Endothelial cell of umbilical vein (primary cell): Measurements from ENCODE around the gene GALNT9. TPM values are rescaled to one million over a fixed set of nuclear protein-coding genes. Genes with fewer than 3 reads are reported as not detected.

Experiments used
- BruUV-seq: library from RNA; stranded (reverse); fragments of 400-500 nt; replicated peaks from 2 replicates; lab custom pipeline; 2021; lab: Mats Ljungman, UMichigan
- CTCF ChIA-PET: fragments of 300-600, 350-600 bp; sonication (Branson Sonifier 250); formaldehyde crosslinking; loops from one replicate; lab custom pipeline; 2021; ENCODE audit warnings: antibody characterized with exemption, inconsistent platforms; lab: Charles Lee
- POLR2A ChIA-PET: fragments of 300-600, 350-600 bp; sonication (Branson Sonifier 250); formaldehyde crosslinking; loops from one replicate; lab custom pipeline; 2021; ENCODE audit warnings: antibody characterized with exemption, inconsistent platforms; lab: Charles Lee
- DNase-seq: peaks from one replicate; pipeline ENCODE4 v3.0.0-alpha.2; 2011; ENCODE audit warnings: low read depth, low spot score
- FAIRE-seq: peaks from 2 replicates; lab custom pipeline; 2011; peaks lifted over from hg19 to GRCh38; lab: Jason Lieb, UNC
- H2AFZ ChIP-seq: 2 replicates; pipeline ENCODE4 v1.6.0; 2012; ENCODE audit warnings: low read depth, low read length, control low read depth, inconsistent platforms
- H3K27ac ChIP-seq: 2 replicates; pipeline ENCODE4 v1.5.1; 2011; ENCODE audit warnings: low read depth, mild to moderate bottlenecking, control low read depth, low read length, moderate library complexity; ENCODE audit not compliant: insufficient read depth
- H3K27me3 ChIP-seq, 2 experiments: 2 replicates each; pipeline versions ENCODE4 v1.6.0 to v1.6.1; 2011; ENCODE audit warnings: low read length in 2 of 2, mixed read lengths in 1 of 2; ENCODE audit not compliant: control insufficient read depth in 2 of 2, insufficient read depth in 2 of 2
- H3K36me3 ChIP-seq, 2 experiments: 2 replicates in 1 of 2; 3 replicates in 1 of 2; pipeline ENCODE4 v1.5.1; 2011; ENCODE audit warnings: low read length in 2 of 2, mild to moderate bottlenecking in 1 of 2, moderate library complexity in 1 of 2; ENCODE audit not compliant: control insufficient read depth in 2 of 2, insufficient read depth in 2 of 2; ENCODE audit errors: extremely low read depth in 1 of 2
- H3K4me1 ChIP-seq: 3 replicates; pipeline ENCODE4 v1.5.1; 2011; ENCODE audit warnings: mild to moderate bottlenecking, low read length; ENCODE audit not compliant: control insufficient read depth, insufficient read depth; ENCODE audit errors: extremely low read depth
- H3K4me2 ChIP-seq: 2 replicates; pipeline ENCODE4 v1.6.1; 2011; ENCODE audit warnings: low read length, control low read depth, mixed read lengths; ENCODE audit not compliant: insufficient read depth
- H3K4me3 ChIP-seq, 3 experiments: fragments of 200-600 bp in 1 of 3; sonication (generic), shearing (Covaris generic) in 1 of 3; replicated peaks in 1 of 3; 2 replicates each; pipeline ENCODE4 v1.5.1; 2011 to 2016; ENCODE audit warnings: control low read depth in 3 of 3, low read length in 3 of 3, mild to moderate bottlenecking in 2 of 3, inconsistent platforms in 1 of 3, low read depth in 1 of 3, moderate library complexity in 1 of 3; ENCODE audit not compliant: insufficient read depth in 1 of 3
- H3K79me2 ChIP-seq: 2 replicates; pipeline ENCODE4 v1.6.0; 2012; ENCODE audit warnings: low read length, inconsistent platforms; ENCODE audit not compliant: control insufficient read depth, insufficient read depth
- H3K9ac ChIP-seq: replicated peaks from 2 replicates; pipeline ENCODE3; 2011; ENCODE audit warnings: low read length, control low read depth; ENCODE audit not compliant: insufficient read depth; ENCODE audit errors: extremely low read depth
- H3K9me1 ChIP-seq: replicated peaks from 3 replicates; pipeline ENCODE4 v1.6.0; 2011; ENCODE audit warnings: mild to moderate bottlenecking, low read length; ENCODE audit not compliant: control insufficient read depth, insufficient read depth; ENCODE audit errors: extremely low read depth
- H3K9me3 ChIP-seq: replicated peaks from 2 replicates; pipeline ENCODE4 v1.5.1; 2012; ENCODE audit warnings: low read length, inconsistent platforms; ENCODE audit not compliant: control insufficient read depth, insufficient read depth
- H4K20me1 ChIP-seq: replicated peaks from 2 replicates; pipeline ENCODE3; 2011; ENCODE audit warnings: mild to moderate bottlenecking, low read length; ENCODE audit not compliant: control insufficient read depth, insufficient read depth; ENCODE audit errors: extremely low read depth
- CTCF ChIP-seq, 2 donors: IDR thresholded peaks; 1 replicate in 1 of 2; 2 replicates in 1 of 2; pipeline ENCODE4 v1.5.1; 2011; ENCODE audit warnings: low read length in 2 of 2, mild to moderate bottlenecking in 2 of 2, moderate library complexity in 2 of 2, control low read depth in 1 of 2, inconsistent platforms in 1 of 2, low read depth in 1 of 2; ENCODE audit not compliant: insufficient read depth in 1 of 2; ENCODE audit errors: extremely low read depth in 1 of 2
- EZH2 ChIP-seq: IDR thresholded peaks from 2 replicates; pipeline ENCODE4 v1.6.1; 2012; ENCODE audit warnings: borderline replicate concordance, low read depth, mild to moderate bottlenecking, moderate library complexity, low read length, inconsistent platforms; ENCODE audit not compliant: severe bottlenecking
- FOS ChIP-seq: IDR thresholded peaks from 2 replicates; pipeline ENCODE4 v1.6.1; 2011; ENCODE audit warnings: mild to moderate bottlenecking, low read length, moderate library complexity, borderline replicate concordance; ENCODE audit not compliant: insufficient read depth
- GATA2 ChIP-seq: IDR thresholded peaks from 2 replicates; pipeline ENCODE4 v1.7.0; 2011; ENCODE audit warnings: low read depth, mild to moderate bottlenecking, moderate library complexity, mixed read lengths, low read length; ENCODE audit not compliant: insufficient read length, insufficient read depth
- JUN ChIP-seq: IDR thresholded peaks from 2 replicates; pipeline ENCODE4 v1.6.1; 2011; ENCODE audit warnings: borderline replicate concordance, low read depth; ENCODE audit not compliant: insufficient read length, insufficient read depth
- MAX ChIP-seq: IDR thresholded peaks from 2 replicates; pipeline ENCODE4 v1.6.1; 2011; ENCODE audit not compliant: insufficient read depth, insufficient read length
- MYC ChIP-seq: IDR thresholded peaks from one replicate; pipeline ENCODE4 v1.6.1; 2011; ENCODE audit warnings: mild to moderate bottlenecking, low read depth, low read length
- POLR2A ChIP-seq: IDR thresholded peaks from 2 replicates; pipeline ENCODE4 v1.6.1; 2012; ENCODE audit warnings: low read depth, mild to moderate bottlenecking, control low read depth, low read length
- POLR2AphosphoS5 ChIP-seq: IDR thresholded peaks from 2 replicates; pipeline ENCODE4 v1.6.1; 2012; ENCODE audit warnings: low read depth, mild to moderate bottlenecking, control low read depth, low read length, moderate library complexity; ENCODE audit not compliant: insufficient read depth
- dilution Hi-C: fragments of 300-500 bp; cut with MboI; formaldehyde crosslinking; loops from one replicate; pipeline ENCODE4 v1.15.0; 2019; ENCODE audit warnings: low sequenced_read_pairs; ENCODE audit not compliant: extremely low pct_ligation_motif_present
- intact Hi-C: fragments of 100-400 bp; cut with micrococcal nuclease; formaldehyde crosslinking; loops from one replicate; pipeline ENCODE4 v1.10.0; 2022
- polyA plus RNA-seq, 4 experiments: library from polyadenylated mRNA; depleted of rRNA in 3 of 4; stranded (reverse) in 3 of 4; unstranded in 1 of 4; fragments of >200 nt; gene quantifications; 2 replicates each; pipeline versions ENCODE4 v1.2.1 to v1.2.3, GENCODE V29; 2011 to 2012; ENCODE audit warnings: missing spikeins in 1 of 4
- total RNA-seq: library from RNA; stranded (reverse); gene quantifications from 2 replicates; pipeline ENCODE4 v1.2.3, GENCODE V29; 2021

Gene GALNT9
- total and polyA plus RNA-seq, 2 donors (not counting 3 experiments of a cell fraction or from before 2014, with no cell fraction given), result 0.14 to 0.73 TPM

- CTCF ChIA-PET, result no interaction called here
Measured at GRCh38 chr12:132363661-132364347, 34.4 kb upstream of the GALNT9 start.

GRCh38 chr12:132362996-132363660, 33.7 kb upstream of the GALNT9 start:
- no peak for TF ChIP-seq FOS
- TF ChIP-seq CTCF (IDR thresholded peaks at IDR 0.05; ENCODE audit: extremely low read depth in 1 of 2, insufficient read depth in 1 of 2, low read depth in 1 of 2, low read length in 2 of 2), result no peak
- no peak for TF ChIP-seq GATA2
- TF ChIP-seq POLR2A, result no peak
- no peak for TF ChIP-seq POLR2AphosphoS5
- no peak for TF ChIP-seq MYC
- TF ChIP-seq EZH2, result no peak
- TF ChIP-seq MAX, result no peak
- TF ChIP-seq JUN, result no peak
- Histone ChIP-seq H3K27me3 (no peaks in the 10 kb centered on the region), H3K4me3 (no peak overlapping the region), H4K20me1 (no peaks in the 10 kb centered on the region), H3K9me1 (no peaks in the 10 kb centered on the region), H3K36me3 (no peaks in the 10 kb centered on the region), H3K27ac (no peak overlapping the region), H2AFZ (no peak overlapping the region), H3K9me3 (no peaks in the 10 kb centered on the region), H3K79me2 (no peaks in the 10 kb centered on the region), H3K4me2 (no peak overlapping the region), H3K4me1 (no peaks in the 10 kb centered on the region), H3K9ac (no peak overlapping the region)
- FAIRE-seq (no peak), DNase-seq (no peak)
- BruUV-seq, result no TSS peak
- intact Hi-C loops, result no loop called here
- POLR2A ChIA-PET, result no interaction called here
- CTCF ChIA-PET, result no interaction called here
- dilution Hi-C loops, result no loop called here

More at GRCh38 chr12:132363661-132364347, 34.4 kb upstream of the GALNT9 start:
- Histone ChIP-seq H3K4me1 (no peaks in the 10 kb centered on the region), H4K20me1 (no peaks in the 10 kb centered on the region), H3K9ac (no peak overlapping the region), H3K9me1 (no peaks in the 10 kb centered on the region), H2AFZ (no peak overlapping the region), H3K27me3 (no peaks in the 10 kb centered on the region), H3K79me2 (no peaks in the 10 kb centered on the region), H3K36me3 (no peaks in the 10 kb centered on the region), H3K4me2 (no peak overlapping the region), H3K9me3 (no peaks in the 10 kb centered on the region), H3K27ac (no peak overlapping the region), H3K4me3 (no peak overlapping the region)
- POLR2A ChIA-PET, result no interaction called here
- TF ChIP-seq MAX, result no peak
- no peak for TF ChIP-seq POLR2A
- no peak for TF ChIP-seq MYC
- TF ChIP-seq JUN, result no peak
- no peak for TF ChIP-seq FOS
- no peak for TF ChIP-seq GATA2
- intact Hi-C loops (no loop called here), dilution Hi-C loops (no loop called here)
- BruUV-seq, result no TSS peak
- no peak for FAIRE-seq
- no peak for DNase-seq
